HG03280 (cell line): ENCODE results near the gene INHBC.

Experiments used
- ATAC-seq: cut with Tn5 transposase; IDR thresholded peaks from one replicate; pipeline ENCODE4 v1.9.1; 2021; ENCODE audit warnings: mild to moderate bottlenecking, moderate library complexity; ENCODE audit not compliant: unreplicated experiment

The INHBC gene

GRCh38 chr12:57452937-57453509 is 18.4 kb downstream of the INHBC start:
- no peak for ATAC-seq

GRCh38 chr12:57454213-57454565 is 19.6 kb downstream of the INHBC start:
- ATAC-seq, result no peak

GRCh38 chr12:57454566-57455373 is 20.2 kb downstream of the INHBC start, which contains the start of gene INHBE:
Gene INHBE, plus strand, starts transcription at chr12:57455307. Its CDS starts 230 bp downstream, at chr12:57455537.
- ATAC-seq, result no peak

GRCh38 chr12:57455374-57456144 is 21.0 kb downstream of the INHBC start:
- ATAC-seq, result no peak

- ATAC-seq, result peak; percentile 36
These were observed 21.6 kb downstream of the INHBC start for GRCh38 chr12:57456145-57456700.

- ATAC-seq, result no peak
These were observed 22.3 kb downstream of the INHBC start for GRCh38 chr12:57456737-57457490.

- ATAC-seq, result no peak
These were observed 24.1 kb downstream of the INHBC start for GRCh38 chr12:57458665-57459054.

GRCh38 chr12:57459055-57459749 is 24.6 kb downstream of the INHBC start:
- ATAC-seq, result peak; percentile 53

GRCh38 chr12:57459750-57460467 is 25.3 kb downstream of the INHBC start, which contains the start of gene GLI1:
Gene GLI1, plus strand, starts transcription at chr12:57459785. Its CDS starts 3,907 bp downstream, at chr12:57463692.
- no peak for ATAC-seq

- ATAC-seq, result no peak
These were observed 25.8 kb downstream of the INHBC start for GRCh38 chr12:57460468-57460784.

- ATAC-seq, result no peak
These were observed 26.3 kb downstream of the INHBC start for GRCh38 chr12:57460841-57461275.

GRCh38 chr12:57461276-57461916 is 26.8 kb downstream of the INHBC start:
- no peak for ATAC-seq

- no peak for ATAC-seq
These were observed 27.3 kb downstream of the INHBC start for GRCh38 chr12:57461917-57462250.

GRCh38 chr12:57462251-57462911 is 27.8 kb downstream of the INHBC start:
- peak; percentile 75 for ATAC-seq

GRCh38 chr12:57462912-57463253 is 28.3 kb downstream of the INHBC start:
- no peak for ATAC-seq

- ATAC-seq, result no peak
These were observed 30.0 kb downstream of the INHBC start for GRCh38 chr12:57464569-57464968.

GRCh38 chr12:57465030-57465746 is 30.6 kb downstream of the INHBC start:
- ATAC-seq, result no peak
